ENCODE results near the gene KNOP1.
"Not testable (repeated sequence)": the region's sequence is repeated elsewhere in the genome, so short reads cannot be mapped to it uniquely, and the experiment has no call there.

KNOP1 gene

GRCh38 chr16:19679281-19679680 is 38.7 kb downstream of the KNOP1 start:
- not testable (repeated sequence) for DNase-seq

DNA sequence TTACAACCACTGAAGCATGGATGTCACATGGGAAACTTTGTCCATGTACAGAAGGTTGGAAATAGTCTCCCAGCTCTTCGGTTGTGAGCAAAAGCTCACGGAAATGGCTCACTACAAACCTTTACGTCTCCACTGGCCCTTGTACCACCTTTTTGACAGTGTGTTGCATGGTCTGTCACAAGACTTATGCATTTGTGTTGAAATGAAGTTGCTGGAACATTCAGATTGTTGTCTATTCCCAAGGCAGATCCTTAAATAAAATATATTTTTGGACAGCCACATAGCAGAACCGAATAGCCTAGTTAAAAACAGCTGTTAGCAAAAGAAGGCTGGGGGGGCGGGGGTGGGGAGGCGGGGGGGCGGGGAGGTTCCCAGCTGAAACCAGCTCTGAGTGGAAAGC is 39.2 kb downstream of the KNOP1 start:
- DNase-seq: no peak

DNA sequence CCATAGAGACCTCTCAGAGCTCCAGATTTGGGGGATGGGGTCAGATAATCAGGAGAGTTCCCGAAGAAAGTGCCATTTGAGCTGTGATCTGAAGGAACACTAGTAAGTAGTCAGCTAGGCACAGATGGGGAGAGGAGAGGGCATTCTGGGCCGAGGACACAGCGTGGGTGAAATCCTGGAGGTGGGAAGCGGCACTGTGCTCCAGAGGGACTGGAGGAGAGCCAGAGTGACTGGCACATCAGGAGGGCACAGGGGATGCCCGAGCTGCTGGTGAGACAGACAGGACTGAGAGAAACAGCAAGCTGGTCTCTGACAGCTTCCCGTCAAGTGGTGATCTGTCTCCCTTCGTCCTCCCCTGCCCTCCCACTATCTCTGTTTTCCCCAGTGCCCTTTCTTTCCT is 40.6 kb downstream of the KNOP1 start:
- no peak for DNase-seq

GRCh38 chr16:19674485-19674884 is 43.5 kb downstream of the KNOP1 start:
- no peak for DNase-seq

DNA sequence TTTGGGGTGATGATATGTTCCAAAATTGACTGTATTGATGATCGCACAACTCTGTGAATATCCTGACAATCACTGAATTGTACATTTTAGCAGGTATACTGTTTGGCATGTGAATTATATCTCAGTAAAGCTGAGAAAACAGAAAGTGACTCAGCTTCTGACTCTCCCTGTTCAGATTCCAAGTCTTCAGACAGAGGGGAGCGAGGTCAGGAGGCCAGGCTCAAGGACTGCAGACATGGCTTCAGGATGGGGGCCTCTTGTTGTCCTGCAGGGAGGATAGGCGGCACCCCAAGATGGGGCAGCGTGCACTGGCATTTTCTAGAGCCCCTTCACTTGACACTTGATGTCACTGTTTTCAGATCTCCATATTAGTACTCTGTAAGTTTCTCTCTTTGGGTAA is 45.6 kb downstream of the KNOP1 start:
- DNase-seq: no peak

- DNase-seq: no peak
Observed at GRCh38 chr16:19666477-19666876, 51.5 kb downstream of the KNOP1 start.

GRCh38 chr16:19665313-19665712 is 52.7 kb downstream of the KNOP1 start:
- not testable (repeated sequence) for DNase-seq

GRCh38 chr16:19664166-19664565 is 53.9 kb downstream of the KNOP1 start:
- no peak for DNase-seq

GRCh38 chr16:19662351-19662750 is 55.7 kb downstream of the KNOP1 start:
- no peak for DNase-seq

DNA sequence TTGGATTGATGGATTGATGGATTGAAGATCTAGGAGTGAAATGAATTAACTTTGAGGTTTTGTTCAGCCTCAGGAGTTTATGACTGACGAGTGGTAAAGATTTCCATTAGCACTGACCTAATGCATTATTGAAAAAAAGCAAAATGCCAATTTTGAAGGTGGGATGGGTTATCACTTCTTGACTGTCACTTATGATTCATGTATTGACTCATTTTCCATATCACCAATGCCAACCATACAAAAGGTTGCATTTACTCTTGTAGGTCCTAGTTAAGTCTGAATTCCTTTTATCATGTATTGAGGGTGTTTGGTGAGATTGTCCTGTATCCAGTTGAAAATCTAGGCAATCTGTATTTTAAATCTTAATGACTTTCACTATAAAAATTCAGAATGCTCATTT is 57.6 kb downstream of the KNOP1 start:
- DNase-seq: no peak

DNA sequence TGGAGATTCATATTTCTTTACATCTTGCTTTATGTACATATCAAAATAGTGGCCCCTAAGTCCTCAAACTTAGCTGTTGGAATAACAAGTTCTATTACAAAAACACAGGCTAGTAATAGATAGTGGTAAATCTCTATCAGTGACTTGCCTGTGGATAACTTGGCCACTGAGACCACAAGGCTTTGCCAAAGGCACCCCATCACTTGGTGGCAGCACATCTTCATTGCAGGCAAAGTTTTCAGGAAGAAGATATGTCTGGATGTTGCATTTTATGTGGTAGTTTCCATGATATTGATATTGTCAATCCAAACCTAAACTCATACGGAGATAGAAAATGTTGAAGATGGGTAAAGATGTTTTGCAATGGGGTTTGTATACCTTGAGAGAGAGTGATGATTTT is 58.5 kb downstream of the KNOP1 start:
- DNase-seq: no peak

GRCh38 chr16:19657831-19658230 is 60.2 kb downstream of the KNOP1 start:
- no peak for DNase-seq

GRCh38 chr16:19655242-19655777 is 62.7 kb downstream of the KNOP1 start:
- no peak for DNase-seq

DNA sequence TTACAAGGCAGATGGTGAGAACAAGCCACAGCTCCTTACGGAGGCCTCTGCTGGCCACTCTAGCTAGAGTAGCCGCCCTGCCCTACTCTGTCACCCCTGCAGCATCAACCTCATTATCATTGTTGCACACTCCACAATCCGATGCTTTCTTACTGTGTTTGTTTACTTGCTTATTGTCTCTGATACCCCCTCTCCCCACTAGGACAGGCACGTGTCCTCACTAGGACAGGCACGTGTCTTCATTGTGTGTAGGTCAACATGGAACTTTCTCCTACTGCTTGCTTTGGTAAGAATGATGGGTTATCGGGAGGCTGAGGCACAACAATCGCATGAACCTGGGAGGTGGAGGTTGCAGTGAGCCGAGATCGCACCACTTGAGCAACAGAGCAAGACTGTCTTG is 63.9 kb downstream of the KNOP1 start:
- DNase-seq: no peak

Measured in NCI-H187 treated with DMSO at 0.1 percent for 48 hours (cell line).